ENCODE measurements around the gene IPMK.
"Not testable (repeated sequence)": the region's sequence is repeated elsewhere in the genome, so short reads cannot be mapped to it uniquely, and the experiment has no call there.

The IPMK gene

DNA sequence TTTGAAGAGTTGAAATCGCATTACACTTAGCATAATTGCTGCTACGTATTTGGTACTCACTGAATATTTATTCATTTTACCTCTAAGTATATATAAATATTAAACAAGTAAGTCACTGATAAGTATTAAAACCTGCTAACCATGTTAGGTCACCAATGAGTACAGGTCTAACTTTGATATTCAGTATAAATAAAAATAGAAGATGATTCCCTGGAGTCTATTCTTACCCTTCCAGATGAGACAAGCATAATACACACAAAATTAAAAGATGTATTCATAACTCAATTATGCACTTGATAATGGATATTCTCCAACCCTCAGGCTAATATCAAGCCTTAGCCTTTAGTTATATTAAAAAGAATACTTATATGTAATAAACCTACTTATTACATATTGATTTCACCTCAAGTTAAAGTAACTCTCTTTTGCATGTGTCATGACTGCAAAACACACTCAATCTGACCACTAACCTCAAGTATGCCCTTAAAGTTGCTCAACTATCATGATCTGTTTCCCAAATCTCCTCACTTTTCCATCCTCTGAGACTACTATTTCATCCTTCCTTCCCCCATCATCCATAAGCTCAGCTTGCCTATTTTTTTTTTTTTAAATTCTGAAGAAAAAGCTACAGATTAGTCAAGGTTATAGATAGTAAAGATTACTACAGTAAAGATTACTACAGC is 46.8 kb downstream of the IPMK start:
- no peak for DNase-seq

DNA sequence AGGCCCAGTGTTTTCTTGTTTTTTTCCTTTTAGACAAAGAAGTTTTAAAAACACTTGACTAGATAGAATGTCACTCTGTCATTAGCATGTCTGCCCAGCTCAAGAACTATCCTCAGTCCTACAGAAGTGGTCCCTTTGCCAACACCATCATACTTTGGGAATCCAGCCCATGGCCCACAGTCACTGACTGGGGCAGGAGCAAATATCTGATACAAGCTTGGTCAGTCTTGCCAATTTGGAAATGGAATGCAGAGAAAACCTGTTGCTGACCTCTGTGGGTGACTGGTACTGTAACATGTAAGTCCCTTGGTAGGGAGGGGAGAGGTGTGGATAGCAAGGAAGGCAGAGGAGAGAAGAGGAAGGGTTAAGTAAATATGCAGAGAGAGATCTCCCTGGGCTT is 47.8 kb downstream of the IPMK start:
- DNase-seq = no peak

DNA sequence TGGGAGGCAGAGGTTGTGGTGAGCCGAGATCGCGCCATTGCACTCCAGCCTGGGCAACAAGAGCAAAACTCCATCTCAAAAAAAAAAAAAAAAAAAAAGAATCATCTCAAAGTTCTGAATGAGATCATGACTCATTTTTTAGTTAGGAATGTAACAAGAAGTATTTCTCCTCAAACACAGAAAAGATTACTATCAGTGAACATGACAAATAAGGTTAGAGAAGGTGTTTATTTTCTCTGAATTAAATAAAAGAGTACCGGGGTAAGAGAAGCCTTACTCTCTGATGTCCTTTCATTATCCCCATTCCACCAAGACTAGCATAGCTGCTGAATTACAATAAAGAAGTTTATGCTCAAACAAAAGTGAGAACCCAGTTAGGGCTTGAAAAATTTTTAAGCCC is 50.1 kb downstream of the IPMK start:
- DNase-seq = no peak

DNA sequence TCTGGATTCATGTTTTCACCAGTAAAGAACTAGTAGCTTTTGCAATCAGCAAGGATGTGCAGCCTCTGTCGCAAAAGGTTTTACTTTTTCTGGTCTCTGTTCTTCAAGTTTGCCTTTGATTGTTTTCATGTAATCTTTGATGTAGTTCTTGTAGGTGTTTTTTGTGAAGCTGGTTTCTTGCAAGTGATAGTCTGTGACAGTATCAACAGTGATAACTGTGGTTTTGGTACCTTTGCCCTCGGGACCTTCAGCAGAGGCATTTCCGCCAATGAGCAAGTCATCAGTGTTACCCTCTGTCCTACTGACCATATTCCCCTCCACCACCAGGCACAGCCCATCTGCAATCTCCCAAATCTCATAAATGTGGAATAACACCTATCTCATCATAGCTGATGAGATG is 55.1 kb downstream of the IPMK start:
- no peak for DNase-seq

DNA sequence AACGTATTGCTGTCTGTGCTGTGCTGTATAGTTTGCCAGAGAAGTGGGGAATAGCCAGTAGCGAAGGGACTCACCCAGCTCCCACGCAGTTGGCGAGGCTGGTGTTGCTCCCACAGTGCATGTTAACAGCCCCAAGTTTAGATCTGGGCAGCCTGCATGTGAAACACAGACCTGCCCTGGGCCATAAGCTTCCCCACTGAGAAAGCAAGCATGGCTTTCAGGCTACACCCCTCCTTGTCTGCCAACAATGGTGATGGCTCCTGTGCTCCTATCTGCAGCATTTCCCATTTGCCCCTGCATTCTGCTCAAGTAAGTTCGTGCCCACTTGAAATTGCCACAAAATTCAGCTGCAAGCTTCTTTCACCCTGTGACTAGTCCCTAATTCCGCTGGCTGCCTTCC is 57.5 kb downstream of the IPMK start:
- DNase-seq = no peak

DNA sequence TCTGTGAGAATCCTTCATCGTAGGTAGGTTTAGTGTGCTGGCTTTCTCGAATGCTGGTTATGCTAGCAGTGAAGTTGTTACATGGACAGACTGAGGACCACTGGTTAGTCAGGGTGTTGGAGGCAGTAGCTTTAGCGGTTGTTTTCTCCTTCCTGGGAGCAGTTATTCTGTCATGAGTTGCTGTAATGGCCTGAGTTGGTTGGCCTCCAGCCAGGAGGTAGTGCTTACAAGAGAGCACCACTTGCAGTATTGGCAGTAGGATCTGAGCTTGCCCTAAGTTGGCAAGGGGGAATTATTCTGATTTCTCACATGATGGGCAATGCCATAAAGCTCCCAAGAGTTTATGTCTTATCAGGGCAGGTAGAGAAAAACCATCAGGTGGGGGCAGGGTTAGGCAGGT is 58.0 kb downstream of the IPMK start:
- no peak for DNase-seq

DNA sequence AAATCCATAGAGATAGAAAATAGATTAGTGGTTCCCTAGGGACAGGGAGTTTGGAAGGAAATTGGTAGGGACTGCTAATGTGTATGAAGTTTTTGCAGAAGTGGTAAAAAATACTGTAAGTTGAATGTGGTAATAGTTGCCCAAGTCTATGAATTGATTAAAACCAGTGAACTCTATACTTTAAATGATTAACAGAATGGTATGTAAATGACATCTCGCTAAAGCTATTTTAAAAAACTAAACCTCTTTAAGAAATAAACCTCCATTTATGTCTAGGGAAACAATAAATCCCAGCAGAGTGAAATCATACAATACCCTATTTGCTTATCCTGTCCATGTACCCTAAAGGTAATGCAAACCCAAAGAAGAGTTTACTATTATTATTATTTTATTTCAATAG is 61.4 kb downstream of the IPMK start:
- DNase-seq = no peak

DNA sequence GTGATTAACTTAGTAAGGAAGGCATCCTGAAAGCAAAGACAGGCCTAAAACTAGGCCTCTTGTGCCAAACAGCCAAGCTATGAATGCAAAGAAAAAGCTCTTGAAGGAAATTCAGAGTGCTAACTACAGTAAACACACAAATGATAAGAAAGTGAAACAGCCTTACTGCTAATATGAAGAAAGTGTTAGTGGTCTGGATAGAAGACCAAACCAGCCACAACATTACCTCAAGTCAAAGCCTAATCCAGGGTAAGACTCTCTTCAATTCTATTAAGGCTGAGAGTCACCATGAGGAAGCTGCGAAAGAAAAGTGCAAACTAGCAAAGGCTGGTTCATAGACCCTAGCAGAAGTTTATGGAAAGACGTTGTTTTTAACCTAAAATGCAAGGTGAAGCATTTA is 66.0 kb downstream of the IPMK start:
- no peak for DNase-seq

DNA sequence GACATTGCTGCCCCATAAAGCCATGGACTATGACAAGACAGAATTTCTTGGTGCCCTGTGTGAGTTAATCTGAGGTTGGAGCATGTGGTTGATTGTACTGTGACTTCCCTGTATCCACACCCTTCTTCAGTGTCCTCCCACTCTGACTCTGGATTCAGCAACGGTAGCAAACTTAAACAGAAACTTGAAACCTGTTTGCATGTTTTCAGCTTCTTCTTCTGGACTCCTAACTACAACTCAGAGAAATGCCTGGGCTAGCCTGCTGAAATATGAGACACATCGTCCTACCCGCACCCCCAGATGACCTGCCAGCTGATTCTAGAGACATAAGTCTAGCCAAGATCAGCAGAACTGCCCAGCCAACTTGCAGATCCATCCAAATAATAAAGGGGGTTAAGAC is 78.4 kb downstream of the IPMK start:
- DNase-seq = no peak

DNA sequence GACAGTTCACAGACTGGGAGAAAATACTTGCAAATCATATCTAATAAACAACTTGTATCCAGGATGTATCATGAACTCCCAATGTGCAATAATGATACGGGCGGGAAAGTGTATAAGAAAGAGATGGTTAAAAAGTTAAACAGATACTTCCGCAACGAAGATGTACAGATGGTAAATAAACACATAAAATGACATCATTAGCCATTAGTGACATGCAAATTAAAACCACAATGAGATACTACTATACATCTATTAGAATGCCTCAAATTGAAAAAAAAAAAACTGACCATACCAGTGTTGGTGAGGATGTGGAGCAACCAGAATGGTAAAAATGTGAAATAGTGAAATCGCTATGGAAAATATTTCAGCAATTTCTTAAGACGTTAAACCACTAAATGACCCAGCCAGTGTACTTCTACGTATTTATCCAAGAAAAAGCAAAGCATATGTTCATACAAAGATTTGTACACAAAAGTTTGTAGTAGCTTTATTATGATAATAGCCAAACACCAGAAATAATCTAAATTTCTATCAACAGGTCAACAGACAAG is 83.5 kb downstream of the IPMK start:
- no peak for DNase-seq

DNA sequence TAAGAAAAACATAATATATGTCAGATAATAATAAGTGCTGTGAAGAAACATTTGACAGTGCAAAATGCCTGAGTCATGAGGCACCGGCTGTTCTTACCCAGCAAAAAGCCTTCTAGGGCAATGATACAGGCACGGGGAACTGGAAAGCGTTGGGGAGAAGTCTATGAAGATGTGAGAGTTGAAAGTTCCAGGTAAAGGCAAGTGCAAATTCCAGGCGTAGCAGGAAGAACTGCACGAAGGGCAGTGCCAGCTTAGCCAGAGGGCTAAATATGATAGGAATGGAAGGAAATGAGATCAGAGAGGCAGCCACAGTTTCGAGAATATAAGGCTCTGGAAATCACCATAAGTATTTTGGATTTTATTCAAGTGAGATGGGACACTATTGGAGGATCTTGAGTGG is 87.0 kb downstream of the IPMK start:
- DNase-seq = no peak

DNA sequence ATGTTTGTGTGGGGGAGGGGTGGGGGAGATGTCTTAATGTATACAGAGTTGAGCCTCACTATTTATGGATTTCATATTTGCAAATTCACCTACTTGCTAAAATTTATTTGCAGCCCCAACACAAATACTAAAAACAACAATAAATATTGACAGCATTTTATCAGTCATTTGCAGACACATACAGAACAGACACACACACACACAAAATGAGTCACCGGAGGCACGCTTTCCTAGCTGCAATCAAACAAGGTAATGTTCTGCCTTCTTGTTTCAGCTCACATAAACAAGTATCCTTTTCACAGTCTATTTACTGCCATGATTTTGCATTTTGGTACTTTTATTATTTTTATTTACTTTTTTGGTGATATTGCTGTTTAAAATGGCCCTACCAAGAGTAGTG is 88.5 kb downstream of the IPMK start:
- DNase-seq = no peak

DNA sequence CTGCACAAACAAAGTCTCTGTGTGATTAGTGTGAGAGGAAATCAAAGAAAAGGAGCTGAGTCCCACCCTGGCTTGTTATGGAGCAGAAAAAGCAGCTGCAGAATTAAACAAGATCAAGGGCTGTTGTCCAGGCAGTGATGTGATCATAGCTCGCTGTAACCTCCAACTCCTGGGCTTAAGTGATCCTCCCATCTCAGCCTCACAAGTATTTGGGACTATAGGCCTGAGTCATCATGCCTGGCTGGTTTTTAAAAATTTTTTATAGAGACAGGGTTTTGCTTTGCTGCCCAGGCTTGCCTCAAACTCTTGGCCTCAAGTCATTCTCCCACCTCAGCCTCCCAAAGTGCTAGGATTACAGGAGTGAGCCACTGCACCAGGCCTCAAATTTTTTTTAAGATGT is 88.9 kb downstream of the IPMK start:
- no peak for DNase-seq

DNA sequence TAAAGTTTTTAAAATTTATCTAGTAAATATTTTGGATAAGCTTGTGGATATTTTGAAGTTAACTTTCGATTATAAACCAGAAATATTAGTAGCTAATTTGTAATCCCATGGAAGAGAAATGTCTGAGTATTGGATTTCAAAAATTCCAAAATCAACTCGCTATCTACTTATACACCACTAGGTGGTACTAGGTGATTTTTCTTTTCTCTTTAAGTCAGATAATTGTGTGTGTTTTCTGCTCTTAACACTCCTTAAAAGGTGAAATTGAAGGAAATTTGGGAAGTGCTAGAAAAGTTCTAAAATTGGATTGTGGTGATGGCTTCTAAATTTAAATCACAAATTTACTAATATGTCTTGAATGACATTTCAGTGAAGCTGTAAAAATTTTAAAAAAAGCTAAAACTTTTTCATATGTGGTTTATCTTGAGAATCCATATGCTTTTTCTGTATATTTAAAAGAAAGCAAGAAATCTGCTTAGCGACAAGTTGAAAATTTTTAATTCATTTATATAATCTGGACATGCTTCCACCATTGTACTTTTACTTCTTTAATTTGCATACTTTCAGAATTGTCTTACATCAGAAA is 90.2 kb downstream of the IPMK start:
- no peak for DNase-seq

DNA sequence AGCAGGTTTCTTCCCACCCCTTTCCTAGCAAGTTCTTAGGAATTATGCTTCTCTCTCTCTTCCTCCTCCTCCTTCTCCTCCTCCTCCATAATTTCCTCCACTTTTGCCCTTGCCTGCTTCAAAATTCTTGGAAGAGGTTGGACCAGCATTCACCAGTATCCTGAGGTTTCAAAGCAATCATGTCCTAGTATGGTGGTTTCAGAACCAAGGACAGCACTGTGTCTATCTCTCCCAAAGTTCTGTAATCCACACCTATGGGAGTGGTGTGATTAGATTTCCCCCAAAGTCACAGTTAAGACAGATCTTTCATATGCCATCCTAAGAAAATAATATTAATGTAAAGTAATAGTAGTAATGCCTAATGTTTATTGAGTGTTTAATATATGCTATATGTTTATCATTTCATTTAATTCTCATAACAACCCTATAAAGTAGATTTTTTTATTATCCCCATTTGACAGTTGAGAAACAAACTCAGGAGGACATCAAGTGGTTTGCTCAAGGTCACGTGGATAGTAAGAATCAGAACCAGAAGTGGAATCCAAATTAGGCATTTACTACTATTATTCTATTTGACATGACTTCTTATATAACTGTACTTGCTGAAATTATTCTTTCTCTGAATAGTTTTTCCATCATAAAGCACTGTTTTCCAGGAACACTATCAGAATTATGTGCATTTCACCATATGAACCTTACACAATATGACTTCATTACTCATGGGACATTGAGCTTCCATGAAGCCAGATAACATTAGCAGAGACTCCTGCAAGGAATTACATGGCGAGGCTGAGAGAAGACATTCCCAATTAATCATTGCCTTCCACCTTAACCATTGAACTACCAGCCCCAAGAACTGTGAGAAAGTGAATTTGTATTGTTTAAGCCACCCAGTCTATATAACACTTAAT is 91.4 kb downstream of the IPMK start:
- DNase-seq = no peak

DNA sequence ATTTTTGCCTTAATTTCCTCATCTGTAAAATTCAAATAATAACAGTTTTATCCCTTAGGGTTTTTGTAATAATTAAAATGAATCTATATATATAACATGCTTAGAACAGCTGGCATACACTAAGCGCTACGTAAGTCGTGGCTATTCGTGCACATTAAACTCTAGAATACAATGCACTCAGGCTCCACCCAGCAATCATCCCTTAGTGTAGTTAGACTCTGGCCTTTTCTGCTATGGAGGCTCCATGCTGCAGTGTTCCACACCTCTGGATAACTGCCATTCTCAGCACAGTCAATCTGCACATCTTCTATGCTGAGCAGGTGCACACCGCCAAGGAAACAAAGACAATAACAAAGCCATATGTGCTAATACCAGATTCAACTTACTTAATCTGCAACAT is 92.9 kb downstream of the IPMK start:
- DNase-seq = no peak

DNA sequence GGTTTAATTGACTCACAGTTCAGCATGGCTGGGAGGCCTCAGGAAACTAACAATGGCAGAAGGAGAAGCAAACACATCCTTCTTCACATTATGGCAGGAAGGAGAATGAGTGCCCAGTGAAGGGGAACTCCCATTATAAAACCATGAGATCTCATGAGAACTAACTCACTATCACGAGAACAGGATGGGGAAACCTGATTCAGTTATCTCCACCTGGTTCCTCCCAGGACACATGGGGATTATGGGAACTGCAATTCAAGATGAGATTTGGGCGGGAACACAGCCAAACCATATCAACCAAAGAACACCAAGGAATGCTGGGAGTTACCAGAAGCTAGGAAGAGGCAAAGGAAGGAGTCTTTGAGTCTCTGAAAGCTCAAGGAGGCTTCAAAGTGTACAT is 94.3 kb downstream of the IPMK start:
- DNase-seq = no peak

DNA sequence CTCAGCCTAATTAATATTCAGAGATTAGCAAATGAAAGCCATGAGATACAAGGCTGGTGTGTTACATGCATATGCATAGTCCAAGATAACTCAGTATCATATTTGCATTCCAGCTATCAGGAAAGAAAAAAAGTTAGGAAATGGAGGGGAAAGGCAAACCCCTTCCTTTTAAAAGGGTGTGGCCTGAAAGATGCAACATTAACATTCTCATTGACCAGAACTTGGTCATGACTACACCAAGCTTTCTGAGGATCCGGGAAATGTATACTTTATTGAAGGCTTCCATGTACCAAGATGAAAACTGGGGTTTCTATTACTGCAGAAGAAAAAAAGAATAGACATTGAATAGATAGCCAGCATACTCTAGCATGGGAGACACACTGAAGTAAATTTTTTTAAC is 96.5 kb downstream of the IPMK start:
- DNase-seq = no peak

DNA sequence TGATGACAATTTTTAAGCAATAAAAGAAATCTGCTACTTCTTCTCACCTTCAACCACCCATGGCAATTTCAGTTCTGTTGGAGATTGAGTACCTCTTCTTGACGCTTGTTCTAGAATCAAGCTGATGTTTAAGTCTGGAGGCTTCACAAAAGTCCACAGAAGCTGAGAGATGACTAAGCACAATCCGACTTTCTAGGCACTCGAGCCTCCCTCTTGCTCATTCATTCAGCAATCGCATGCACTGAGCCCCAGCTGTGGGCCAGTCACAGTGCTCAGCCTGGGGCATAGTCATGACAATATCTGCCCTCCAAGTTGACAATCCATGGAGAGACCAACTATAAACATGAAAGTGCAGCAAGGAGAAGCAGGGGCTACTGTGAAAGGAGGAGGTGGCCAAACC is 103.2 kb downstream of the IPMK start:
- DNase-seq = no peak

DNA sequence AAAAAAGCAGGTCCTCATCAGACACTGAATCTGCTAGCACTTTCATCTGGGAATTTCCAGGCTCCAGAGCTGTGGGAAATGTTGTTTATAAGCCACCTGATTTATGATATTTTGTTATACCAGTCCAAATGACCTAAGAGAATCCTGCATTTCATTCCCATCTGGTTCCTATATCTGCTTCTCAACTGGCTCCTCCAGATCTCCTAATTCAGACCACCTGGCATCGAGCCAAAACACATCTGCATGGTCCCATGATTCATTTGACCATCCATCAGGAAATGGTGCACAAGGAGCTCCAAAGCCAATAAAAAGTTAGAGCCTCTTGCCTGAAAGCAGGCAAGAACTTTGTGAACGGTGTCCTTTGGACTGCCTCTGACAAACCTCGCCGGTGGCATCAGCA is 108.9 kb downstream of the IPMK start:
- DNase-seq = no peak

DNA sequence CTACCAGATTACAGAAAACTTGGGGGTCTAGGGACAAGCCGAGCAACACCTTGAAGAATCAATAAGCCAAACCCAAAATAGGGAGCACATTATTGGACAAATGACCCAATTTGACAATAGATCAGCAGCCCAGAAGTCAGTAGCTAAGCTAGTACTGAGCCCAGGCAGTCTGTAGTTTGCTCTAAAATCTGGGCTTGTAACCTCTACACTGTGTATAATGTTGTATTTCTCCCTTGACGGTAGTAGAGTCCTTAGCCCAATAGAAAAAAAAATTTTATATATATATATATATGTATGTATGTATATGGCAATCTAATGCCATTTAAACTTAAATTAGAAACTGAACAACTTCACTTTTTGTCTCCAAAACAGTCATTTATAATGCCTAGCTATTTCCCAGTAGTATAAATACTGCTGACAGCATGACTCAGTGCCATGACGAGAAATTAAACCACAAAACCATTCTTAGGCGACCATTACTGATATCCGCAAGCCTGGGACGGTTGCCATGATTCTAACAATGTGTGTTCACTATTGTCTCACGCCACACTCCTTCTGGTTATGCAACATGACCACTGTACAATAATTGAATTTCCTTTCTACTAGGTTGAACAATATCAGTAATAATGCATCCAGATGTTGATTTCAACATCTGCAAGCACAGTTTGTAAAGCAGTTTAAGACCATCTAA is 110.5 kb downstream of the IPMK start:
- DNase-seq = no peak

DNA sequence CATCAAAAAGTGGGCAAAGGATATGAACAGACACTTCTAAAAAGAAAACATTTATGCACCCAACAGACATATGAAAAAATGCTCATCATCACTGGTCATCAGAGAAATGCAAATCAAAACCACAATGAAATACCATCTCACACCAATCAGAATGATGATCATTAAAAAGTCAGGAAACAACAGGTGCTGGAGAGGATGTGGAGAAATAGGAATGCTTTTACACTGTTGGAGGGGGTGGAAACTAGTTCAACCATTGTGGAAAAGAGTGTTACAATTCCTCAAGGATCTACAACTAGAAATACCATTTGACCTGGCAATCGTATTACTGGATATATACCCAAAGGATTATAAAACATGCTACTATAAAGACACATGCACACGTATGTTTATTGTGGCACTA is 111.8 kb downstream of the IPMK start:
- DNase-seq = not testable (repeated sequence)

DNA sequence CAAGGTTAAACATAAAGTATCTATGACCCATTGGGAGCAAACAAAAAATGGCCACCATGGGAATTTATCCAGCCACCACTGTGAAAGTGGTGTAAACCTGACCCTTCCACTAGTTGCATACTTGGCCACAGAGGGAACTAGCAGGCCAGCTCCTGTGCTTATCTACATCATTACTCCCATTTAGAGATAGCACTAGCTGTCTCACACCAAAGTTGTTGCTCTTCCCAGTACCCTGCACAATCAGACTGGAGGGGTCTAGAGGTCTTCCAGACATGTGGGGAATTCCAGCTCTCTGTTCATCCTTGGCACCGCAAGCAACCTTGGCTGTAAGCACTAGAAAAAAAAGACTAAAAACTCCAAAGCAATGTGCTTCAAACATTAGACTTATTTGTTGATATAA is 113.9 kb downstream of the IPMK start:
- DNase-seq = no peak

Data from T-helper 9 cell (primary cell).